Neural cell (in vitro differentiated cells): ENCODE measurements around the gene PHAX. TPM values are rescaled to one million over a fixed set of nuclear protein-coding genes. Genes with fewer than 3 reads are reported as not detected.

Experiments
- H2AFZ ChIP-seq: fragments of 200-600, 300-800 bp; sonication (generic), shearing (Covaris generic); 2 replicates; pipeline ENCODE4 v1.6.0; 2014; ENCODE audit warnings: low read depth, mild to moderate bottlenecking, antibody characterized with exemption, low read length, moderate library complexity
- H3F3A ChIP-seq: fragments of 200-600 bp; shearing (Covaris generic); 2 replicates; pipeline ENCODE4 v1.6.1; 2016; ENCODE audit warnings: mild to moderate bottlenecking, moderate library complexity, mixed read lengths, antibody characterized with exemption, low read length; ENCODE audit not compliant: insufficient read depth, poor library complexity, severe bottlenecking
- H3K27ac ChIP-seq: fragments of 200-600, 300-800 bp; sonication (generic), shearing (Covaris generic); 2 replicates; pipeline ENCODE4 v1.5.1; 2014; ENCODE audit warnings: mild to moderate bottlenecking, low read length, moderate library complexity
- H3K27me3 ChIP-seq: fragments of 300-800, 200-600 bp; sonication (generic), shearing (Covaris generic); 2 replicates; pipeline ENCODE4 v1.6.0; 2014; ENCODE audit warnings: mild to moderate bottlenecking, low read depth, low read length, moderate library complexity; ENCODE audit not compliant: insufficient read depth
- H3K36me3 ChIP-seq: fragments of 300-800, 200-600 bp; sonication (generic), shearing (Covaris generic); 2 replicates; pipeline ENCODE4 v1.5.1; 2014; ENCODE audit warnings: mild to moderate bottlenecking, antibody characterized with exemption, low read length, moderate library complexity; ENCODE audit not compliant: insufficient read depth
- H3K4me2 ChIP-seq: fragments of 300-800, 200-600 bp; sonication (generic), shearing (Covaris generic); 2 replicates; pipeline ENCODE4 v1.6.0; 2014; ENCODE audit warnings: mild to moderate bottlenecking, low read length
- H3K4me3 ChIP-seq: fragments of 300-800, 200-600 bp; sonication (generic), shearing (Covaris generic); 2 replicates; pipeline ENCODE4 v1.5.1; 2014; ENCODE audit warnings: mild to moderate bottlenecking, low read length, moderate library complexity
- H3K79me2 ChIP-seq: fragments of 200-600 bp; shearing (Covaris generic); replicated peaks from 2 replicates; pipeline ENCODE4 v1.6.0; 2014; ENCODE audit warnings: mild to moderate bottlenecking, low read length, moderate library complexity; ENCODE audit not compliant: insufficient read depth
- H3K9ac ChIP-seq: fragments of 300-800, 200-600 bp; sonication (generic), shearing (Covaris generic); 2 replicates; pipeline ENCODE4 v1.6.1; 2016; ENCODE audit warnings: mild to moderate bottlenecking, low read length, mixed read lengths
- H3K9me2 ChIP-seq: fragments of 200-600 bp; shearing (Covaris generic); 2 replicates; pipeline ENCODE4 v1.6.1; 2016; ENCODE audit warnings: mild to moderate bottlenecking, low read length, mixed read lengths; ENCODE audit not compliant: insufficient read depth
- H3K9me3 ChIP-seq: fragments of 200-600, 300-800 bp; sonication (generic), shearing (Covaris generic); 2 replicates; pipeline ENCODE4 v1.6.1; 2016; ENCODE audit warnings: mild to moderate bottlenecking, mixed run types, low read length, moderate library complexity, mixed read lengths
- H4K20me1 ChIP-seq: fragments of 200-600 bp; shearing (Covaris generic); 2 replicates; pipeline ENCODE4 v1.6.1; 2016; ENCODE audit warnings: mild to moderate bottlenecking, mixed run types; ENCODE audit not compliant: insufficient read depth
- EP300 ChIP-seq: fragments of 450-650 bp; conservative IDR thresholded peaks from 2 replicates; pipeline ENCODE4 v1.6.1; 2014; ENCODE audit warnings: antibody characterized with exemption, mild to moderate bottlenecking, moderate library complexity; ENCODE audit not compliant: poor library complexity, severe bottlenecking
- EZH2 ChIP-seq: fragments of 200-600, 300-800 bp; shearing (Covaris generic), sonication (generic); IDR thresholded peaks from 2 replicates; pipeline ENCODE4 v1.6.1; 2014; ENCODE audit warnings: antibody characterized with exemption, low read length, borderline replicate concordance, mild to moderate bottlenecking; ENCODE audit not compliant: insufficient read depth, poor library complexity, severe bottlenecking
- MXI1 ChIP-seq: fragments of 450-650 bp; conservative IDR thresholded peaks from 2 replicates; pipeline ENCODE4 v1.6.1; 2014; ENCODE audit warnings: antibody characterized with exemption, mild to moderate bottlenecking; ENCODE audit not compliant: poor library complexity, severe bottlenecking
- POLR2AphosphoS5 ChIP-seq: IDR thresholded peaks from 2 replicates; pipeline ENCODE4 v1.6.1; 2012
- RAD21 ChIP-seq: fragments of 450-650 bp; conservative IDR thresholded peaks from 2 replicates; pipeline ENCODE4 v1.6.1; 2014; ENCODE audit warnings: antibody characterized with exemption, mild to moderate bottlenecking, moderate library complexity
- SMC3 ChIP-seq: fragments of 450-650 bp; conservative IDR thresholded peaks from 2 replicates; pipeline ENCODE4 v1.6.1; 2014; ENCODE audit warnings: antibody characterized with exemption, mild to moderate bottlenecking, moderate library complexity; ENCODE audit not compliant: poor library complexity
- TAF1 ChIP-seq: IDR thresholded peaks from 2 replicates; pipeline ENCODE4 v1.6.1; 2012; ENCODE audit warnings: low read depth
- polyA plus RNA-seq: library from polyadenylated mRNA; depleted of rRNA; stranded (reverse); fragments of >200 nt; gene quantifications from 2 replicates; pipeline ENCODE4 v1.2.3, GENCODE V29; 2014
- TF ChIP-seq, protein P1 (sequence below): fragments of 450-650 bp; IDR thresholded peaks from 2 replicates; pipeline ENCODE4 v1.5.1; 2014; ENCODE audit warnings: antibody characterized with exemption, mild to moderate bottlenecking, moderate library complexity; ENCODE audit not compliant: poor library complexity, severe bottlenecking
- TF ChIP-seq, protein P2 (sequence below): IDR thresholded peaks from 2 replicates; pipeline ENCODE4 v1.6.1; 2012; ENCODE audit warnings: borderline replicate concordance

Gene PHAX
- polyA plus RNA-seq, 1 donor from 2014 or later = 42.3 TPM

DNA sequence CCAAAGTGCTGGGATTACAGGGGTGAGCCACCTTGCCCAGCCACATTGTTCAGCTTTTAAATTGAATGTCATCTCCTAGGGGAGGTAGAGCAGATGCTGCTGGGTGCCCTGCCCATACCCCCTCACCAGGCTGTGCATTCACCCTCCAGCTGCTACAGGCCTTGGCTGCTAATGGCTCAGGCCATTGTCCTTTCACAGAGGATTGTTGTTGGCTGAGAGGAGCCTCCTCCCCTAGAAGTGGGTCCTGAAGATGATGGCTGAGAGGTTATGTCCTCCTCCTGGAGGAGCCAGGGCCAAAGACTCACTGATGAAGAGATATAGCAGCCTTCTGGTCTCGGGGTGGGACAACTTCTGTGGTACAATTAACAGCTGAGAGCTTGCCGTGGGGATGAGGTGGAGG lies 74.6 kb downstream of the PHAX start:
- H3K9ac ChIP-seq = no peak overlapping the region

DNA sequence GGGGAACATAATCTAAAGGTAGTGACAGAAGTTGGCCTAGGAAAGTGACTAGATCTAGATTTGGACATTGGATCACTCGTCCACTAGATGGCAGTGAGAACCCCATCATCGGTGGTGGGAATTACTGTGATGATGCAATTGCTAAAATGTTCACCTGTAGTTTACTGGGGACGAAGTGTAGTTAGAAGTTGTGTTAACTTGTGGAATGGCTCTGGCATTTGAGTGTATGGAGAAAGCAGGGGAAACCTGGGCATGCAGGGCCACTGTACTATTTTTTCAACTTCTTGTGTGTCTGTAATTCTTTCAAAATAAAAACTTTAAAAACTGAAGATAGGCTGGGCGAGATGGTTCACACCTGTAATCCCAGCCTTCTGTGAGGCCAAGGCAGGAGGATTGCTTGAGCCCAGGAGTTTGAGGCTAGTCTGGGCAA lies 75.5 kb downstream of the PHAX start:
- Histone ChIP-seq H3F3A (no peaks in the 10 kb centered on the region), H3K4me2 (no peak overlapping the region), H3K9me3 (no peaks in the 10 kb centered on the region), H4K20me1 (no peaks in the 10 kb centered on the region), H3K27me3 (no peaks in the 10 kb centered on the region), H3K9me2 (no peaks in the 10 kb centered on the region), H3K36me3 (no peaks in the 10 kb centered on the region), H3K4me3 (no peak overlapping the region), H3K79me2 (no peaks in the 10 kb centered on the region), H2AFZ (no peak overlapping the region), H3K27ac (no peak overlapping the region), H3K9ac (no peak overlapping the region)
- TF ChIP-seq MXI1 (no peak), EP300 (no peak), RAD21 (peak; percentile 86), SMC3 (peak; percentile 89)
- TF ChIP-seq, protein P1, sequence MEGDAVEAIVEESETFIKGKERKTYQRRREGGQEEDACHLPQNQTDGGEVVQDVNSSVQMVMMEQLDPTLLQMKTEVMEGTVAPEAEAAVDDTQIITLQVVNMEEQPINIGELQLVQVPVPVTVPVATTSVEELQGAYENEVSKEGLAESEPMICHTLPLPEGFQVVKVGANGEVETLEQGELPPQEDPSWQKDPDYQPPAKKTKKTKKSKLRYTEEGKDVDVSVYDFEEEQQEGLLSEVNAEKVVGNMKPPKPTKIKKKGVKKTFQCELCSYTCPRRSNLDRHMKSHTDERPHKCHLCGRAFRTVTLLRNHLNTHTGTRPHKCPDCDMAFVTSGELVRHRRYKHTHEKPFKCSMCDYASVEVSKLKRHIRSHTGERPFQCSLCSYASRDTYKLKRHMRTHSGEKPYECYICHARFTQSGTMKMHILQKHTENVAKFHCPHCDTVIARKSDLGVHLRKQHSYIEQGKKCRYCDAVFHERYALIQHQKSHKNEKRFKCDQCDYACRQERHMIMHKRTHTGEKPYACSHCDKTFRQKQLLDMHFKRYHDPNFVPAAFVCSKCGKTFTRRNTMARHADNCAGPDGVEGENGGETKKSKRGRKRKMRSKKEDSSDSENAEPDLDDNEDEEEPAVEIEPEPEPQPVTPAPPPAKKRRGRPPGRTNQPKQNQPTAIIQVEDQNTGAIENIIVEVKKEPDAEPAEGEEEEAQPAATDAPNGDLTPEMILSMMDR = peak; percentile 89
- TF ChIP-seq, protein P2, sequence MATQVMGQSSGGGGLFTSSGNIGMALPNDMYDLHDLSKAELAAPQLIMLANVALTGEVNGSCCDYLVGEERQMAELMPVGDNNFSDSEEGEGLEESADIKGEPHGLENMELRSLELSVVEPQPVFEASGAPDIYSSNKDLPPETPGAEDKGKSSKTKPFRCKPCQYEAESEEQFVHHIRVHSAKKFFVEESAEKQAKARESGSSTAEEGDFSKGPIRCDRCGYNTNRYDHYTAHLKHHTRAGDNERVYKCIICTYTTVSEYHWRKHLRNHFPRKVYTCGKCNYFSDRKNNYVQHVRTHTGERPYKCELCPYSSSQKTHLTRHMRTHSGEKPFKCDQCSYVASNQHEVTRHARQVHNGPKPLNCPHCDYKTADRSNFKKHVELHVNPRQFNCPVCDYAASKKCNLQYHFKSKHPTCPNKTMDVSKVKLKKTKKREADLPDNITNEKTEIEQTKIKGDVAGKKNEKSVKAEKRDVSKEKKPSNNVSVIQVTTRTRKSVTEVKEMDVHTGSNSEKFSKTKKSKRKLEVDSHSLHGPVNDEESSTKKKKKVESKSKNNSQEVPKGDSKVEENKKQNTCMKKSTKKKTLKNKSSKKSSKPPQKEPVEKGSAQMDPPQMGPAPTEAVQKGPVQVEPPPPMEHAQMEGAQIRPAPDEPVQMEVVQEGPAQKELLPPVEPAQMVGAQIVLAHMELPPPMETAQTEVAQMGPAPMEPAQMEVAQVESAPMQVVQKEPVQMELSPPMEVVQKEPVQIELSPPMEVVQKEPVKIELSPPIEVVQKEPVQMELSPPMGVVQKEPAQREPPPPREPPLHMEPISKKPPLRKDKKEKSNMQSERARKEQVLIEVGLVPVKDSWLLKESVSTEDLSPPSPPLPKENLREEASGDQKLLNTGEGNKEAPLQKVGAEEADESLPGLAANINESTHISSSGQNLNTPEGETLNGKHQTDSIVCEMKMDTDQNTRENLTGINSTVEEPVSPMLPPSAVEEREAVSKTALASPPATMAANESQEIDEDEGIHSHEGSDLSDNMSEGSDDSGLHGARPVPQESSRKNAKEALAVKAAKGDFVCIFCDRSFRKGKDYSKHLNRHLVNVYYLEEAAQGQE = no peak

More for the DNA sequence above, 74.6 kb downstream of the PHAX start:
- no peaks in the 10 kb centered on the region for H3K36me3 ChIP-seq
- H3K27ac ChIP-seq = no peak overlapping the region
- no peak overlapping the region for H3K4me3 ChIP-seq
- no peak overlapping the region for H3K4me2 ChIP-seq
- H2AFZ ChIP-seq = no peak overlapping the region
- no peaks in the 10 kb centered on the region for H3K27me3 ChIP-seq
- no peaks in the 10 kb centered on the region for H3K9me2 ChIP-seq
- no peaks in the 10 kb centered on the region for H3K79me2 ChIP-seq
- H3F3A ChIP-seq = no peaks in the 10 kb centered on the region
- TF ChIP-seq MXI1 = no peak
- TF ChIP-seq TAF1 = no peak
- TF ChIP-seq, protein P2 = no peak
- no peak for TF ChIP-seq SMC3
- no peak for TF ChIP-seq RAD21
- no peak for TF ChIP-seq EZH2
- TF ChIP-seq POLR2AphosphoS5 = no peak
- TF ChIP-seq, protein P1 = no peak
- TF ChIP-seq EP300 = no peak
- H3K9me3 ChIP-seq = no peaks in the 10 kb centered on the region
- no peaks in the 10 kb centered on the region for H4K20me1 ChIP-seq
